ENCODE data around the gene DNASE1L1.

DNA sequence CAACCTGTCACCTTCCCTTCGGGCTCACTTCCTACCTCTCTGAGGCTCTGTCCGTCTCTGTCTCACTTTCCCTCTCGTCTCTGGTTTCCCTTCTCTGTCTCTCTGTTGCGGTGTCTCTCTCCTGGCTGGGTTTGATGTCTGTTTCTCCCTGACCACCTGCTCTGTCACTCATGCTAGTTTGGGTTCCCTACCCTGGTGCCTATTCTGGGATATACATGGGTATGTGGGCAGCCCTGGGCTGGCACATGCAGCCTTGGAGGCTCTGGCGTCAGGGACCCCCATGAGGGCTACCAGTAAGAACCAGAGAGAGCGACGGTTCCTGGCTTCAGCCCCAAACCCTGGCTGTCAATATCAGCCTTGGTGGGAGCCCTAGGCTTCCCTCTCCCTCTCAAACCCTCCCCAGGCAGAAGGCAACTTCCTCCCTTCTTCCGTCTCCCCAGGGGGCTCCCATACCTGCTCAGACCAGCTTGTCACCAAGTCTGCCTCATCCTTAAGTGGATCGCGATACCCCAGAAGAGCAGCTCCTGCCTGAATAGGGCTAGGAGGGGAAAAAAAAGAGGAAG lies 314 bp downstream of the DNASE1L1 start:
- TF ChIP-seq, protein P1, sequence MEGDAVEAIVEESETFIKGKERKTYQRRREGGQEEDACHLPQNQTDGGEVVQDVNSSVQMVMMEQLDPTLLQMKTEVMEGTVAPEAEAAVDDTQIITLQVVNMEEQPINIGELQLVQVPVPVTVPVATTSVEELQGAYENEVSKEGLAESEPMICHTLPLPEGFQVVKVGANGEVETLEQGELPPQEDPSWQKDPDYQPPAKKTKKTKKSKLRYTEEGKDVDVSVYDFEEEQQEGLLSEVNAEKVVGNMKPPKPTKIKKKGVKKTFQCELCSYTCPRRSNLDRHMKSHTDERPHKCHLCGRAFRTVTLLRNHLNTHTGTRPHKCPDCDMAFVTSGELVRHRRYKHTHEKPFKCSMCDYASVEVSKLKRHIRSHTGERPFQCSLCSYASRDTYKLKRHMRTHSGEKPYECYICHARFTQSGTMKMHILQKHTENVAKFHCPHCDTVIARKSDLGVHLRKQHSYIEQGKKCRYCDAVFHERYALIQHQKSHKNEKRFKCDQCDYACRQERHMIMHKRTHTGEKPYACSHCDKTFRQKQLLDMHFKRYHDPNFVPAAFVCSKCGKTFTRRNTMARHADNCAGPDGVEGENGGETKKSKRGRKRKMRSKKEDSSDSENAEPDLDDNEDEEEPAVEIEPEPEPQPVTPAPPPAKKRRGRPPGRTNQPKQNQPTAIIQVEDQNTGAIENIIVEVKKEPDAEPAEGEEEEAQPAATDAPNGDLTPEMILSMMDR (tag by site-specific recombination; IDR thresholded peaks at IDR 0.05) = no peak
- TF ChIP-seq, protein P2, sequence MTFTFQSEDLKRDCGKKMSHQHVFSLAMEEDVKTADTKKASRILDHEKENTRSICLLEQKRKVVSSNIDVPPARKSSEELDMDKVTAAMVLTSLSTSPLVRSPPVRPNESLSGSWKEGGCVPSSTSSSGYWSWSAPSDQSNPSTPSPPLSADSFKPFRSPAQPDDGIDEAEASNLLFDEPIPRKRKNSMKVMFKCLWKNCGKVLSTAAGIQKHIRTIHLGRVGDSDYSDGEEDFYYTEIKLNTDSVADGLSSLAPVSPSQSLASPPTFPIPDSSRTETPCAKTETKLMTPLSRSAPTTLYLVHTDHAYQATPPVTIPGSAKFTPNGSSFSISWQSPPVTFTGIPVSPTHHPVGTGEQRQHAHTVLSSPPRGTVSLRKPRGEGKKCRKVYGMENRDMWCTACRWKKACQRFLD (tag by site-specific recombination; IDR thresholded peaks at IDR 0.05) = no peak; the same call in 1 of the 2 replicates
- TF ChIP-seq, protein P3, sequence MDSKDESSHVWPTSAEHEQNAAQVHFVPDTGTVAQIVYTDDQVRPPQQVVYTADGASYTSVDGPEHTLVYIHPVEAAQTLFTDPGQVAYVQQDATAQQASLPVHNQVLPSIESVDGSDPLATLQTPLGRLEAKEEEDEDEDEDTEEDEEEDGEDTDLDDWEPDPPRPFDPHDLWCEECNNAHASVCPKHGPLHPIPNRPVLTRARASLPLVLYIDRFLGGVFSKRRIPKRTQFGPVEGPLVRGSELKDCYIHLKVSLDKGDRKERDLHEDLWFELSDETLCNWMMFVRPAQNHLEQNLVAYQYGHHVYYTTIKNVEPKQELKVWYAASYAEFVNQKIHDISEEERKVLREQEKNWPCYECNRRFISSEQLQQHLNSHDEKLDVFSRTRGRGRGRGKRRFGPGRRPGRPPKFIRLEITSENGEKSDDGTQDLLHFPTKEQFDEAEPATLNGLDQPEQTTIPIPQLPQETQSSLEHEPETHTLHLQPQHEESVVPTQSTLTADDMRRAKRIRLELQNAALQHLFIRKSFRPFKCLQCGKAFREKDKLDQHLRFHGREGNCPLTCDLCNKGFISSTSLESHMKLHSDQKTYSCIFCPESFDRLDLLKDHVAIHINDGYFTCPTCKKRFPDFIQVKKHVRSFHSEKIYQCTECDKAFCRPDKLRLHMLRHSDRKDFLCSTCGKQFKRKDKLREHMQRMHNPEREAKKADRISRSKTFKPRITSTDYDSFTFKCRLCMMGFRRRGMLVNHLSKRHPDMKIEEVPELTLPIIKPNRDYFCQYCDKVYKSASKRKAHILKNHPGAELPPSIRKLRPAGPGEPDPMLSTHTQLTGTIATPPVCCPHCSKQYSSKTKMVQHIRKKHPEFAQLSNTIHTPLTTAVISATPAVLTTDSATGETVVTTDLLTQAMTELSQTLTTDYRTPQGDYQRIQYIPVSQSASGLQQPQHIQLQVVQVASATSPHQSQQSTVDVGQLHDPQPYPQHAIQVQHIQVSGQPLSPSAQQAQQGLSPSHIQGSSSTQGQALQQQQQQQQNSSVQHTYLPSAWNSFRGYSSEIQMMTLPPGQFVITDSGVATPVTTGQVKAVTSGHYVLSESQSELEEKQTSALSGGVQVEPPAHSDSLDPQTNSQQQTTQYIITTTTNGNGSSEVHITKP (tag by site-specific recombination; IDR thresholded peaks at IDR 0.05) = no peak
- TF ChIP-seq OVOL3 (tag by site-specific recombination; IDR thresholded peaks at IDR 0.05) (no peak), ZNF785 (tag by site-specific recombination; IDR thresholded peaks at IDR 0.05) (no peak), ZNF548 (tag by site-specific recombination; IDR thresholded peaks at IDR 0.05) (no peak), ZBTB8A (tag by site-specific recombination; IDR thresholded peaks at IDR 0.05) (no peak), ZNF138 (tag by site-specific recombination; IDR thresholded peaks at IDR 0.05; ENCODE audit: borderline replicate concordance) (no peak), SP2 (tag by site-specific recombination; IDR thresholded peaks at IDR 0.05) (no peak), PRDM1 (tag by site-specific recombination; IDR thresholded peaks at IDR 0.05) (no peak)

All from HEK293 (cell line).